Ramos (cell line): ENCODE results near the gene MDFI.

ENCODE experiments used
- in situ Hi-C: fragments of 300-500 bp; cut with MboI; formaldehyde crosslinking; loops from one replicate; pipeline ENCODE4 v1.14.3; 2022; ENCODE audit warnings: low sequenced_read_pairs; ENCODE audit not compliant: unreplicated experiment

MDFI gene

DNA sequence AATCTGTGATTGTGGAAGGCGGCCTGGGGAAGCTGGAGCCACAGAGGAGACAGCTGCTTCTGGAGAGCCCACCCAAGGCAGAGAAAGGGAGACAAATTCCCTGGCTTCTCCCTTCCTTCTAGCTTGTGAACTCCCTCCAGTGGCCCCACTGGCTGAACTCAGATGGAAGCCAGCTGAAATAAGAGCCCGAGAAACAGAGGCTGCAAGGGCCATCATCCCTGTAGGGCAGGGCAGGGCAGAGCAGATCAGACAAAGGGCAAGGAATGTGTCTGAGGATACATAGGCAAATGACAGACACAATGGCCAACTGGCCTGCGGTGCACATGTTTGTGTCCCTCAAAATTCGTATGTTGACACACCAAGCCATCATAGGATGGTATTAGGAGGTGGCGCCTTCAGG, 25.3 kb downstream of the MDFI start:
- in situ Hi-C loops: no loop called here

DNA sequence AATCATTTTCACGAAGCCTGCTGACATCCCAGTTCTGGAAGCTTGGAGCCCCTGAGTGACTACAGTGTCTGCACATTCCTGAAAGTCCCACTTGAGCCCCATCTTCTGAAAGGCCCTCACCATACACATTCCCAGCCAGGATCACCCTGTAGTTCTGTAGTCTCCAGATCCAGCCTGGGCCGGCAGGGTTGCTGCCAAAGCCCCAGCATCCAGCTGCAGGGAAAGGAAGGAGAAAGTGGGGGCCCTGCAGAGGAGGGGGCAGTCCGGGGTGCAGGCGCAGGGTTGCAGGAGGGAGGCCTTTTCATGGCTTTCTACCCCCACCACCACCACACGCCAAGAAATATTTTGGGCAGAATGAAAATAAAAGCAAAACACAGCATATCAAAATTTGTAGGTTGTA, 26.0 kb downstream of the MDFI start:
- in situ Hi-C loops: no loop called here

DNA sequence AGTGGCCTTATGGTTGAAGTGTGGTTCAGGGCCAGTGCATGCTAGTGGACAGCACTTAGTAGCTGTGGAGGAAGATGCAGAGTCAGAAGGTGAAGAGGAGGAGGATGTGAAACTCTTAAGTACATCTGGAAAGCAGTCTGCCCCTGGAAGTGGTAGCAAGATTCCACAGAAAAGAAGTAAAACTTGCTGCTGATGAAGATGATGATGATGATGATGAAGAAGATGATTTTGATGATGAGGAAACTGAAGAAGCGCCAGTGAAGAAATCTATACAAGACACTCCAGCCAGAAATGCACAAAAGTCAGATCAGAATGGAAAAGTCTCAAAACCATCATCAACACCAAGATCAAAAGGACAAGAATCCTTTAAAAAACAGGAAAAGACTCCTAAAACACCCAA, 28.9 kb downstream of the MDFI start:
- in situ Hi-C loops: no loop called here

DNA sequence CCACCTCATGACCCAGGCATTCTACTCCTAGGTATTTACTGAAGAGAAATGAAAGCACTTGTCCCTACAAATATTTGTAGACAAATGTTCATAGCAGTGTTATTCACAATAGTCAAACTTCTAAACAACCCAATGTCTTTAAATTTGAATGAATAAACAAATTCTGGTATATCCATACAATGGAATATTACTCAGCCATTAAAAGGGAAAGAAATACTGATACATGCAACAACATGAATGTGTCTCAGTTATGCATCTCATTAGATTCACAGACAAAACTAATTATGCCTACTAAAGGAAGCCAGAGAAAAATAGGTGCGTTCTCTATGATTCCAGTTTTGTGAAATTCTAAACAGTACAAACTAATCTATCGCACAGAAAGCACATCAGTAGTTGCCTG, 30.7 kb downstream of the MDFI start:
- in situ Hi-C loops: no loop called here

DNA sequence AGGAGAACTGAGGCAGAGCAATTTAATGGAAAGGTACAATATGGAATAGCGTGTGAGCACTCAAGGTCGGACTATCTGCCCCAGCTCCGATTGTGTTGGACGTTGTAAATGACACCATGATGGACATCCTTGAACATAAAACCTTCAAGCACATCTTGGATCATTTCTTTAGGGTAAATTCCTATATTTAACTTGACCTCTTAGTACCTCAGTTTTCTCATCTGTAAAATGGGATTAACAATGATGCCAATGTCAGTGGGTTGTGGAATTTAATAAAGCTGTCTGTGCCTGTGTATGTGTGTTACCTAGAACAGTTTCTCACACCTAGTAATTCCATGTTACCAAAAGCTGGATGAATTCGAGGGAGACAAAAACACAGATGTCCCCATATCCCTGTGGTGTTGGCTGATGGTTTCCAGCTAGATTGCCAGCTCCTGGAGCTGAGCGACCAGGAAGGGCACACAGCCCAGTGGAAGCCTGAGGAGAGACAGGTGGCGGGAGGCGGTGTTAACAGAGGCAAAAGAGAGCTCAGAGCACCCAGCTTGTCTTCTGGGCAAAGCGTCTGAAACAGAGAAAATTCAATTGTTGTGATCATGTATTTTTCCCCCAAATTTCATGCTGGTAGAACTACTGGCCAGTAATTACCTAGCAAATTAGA, 32.6 kb downstream of the MDFI start:
- in situ Hi-C loops: no loop called here

DNA sequence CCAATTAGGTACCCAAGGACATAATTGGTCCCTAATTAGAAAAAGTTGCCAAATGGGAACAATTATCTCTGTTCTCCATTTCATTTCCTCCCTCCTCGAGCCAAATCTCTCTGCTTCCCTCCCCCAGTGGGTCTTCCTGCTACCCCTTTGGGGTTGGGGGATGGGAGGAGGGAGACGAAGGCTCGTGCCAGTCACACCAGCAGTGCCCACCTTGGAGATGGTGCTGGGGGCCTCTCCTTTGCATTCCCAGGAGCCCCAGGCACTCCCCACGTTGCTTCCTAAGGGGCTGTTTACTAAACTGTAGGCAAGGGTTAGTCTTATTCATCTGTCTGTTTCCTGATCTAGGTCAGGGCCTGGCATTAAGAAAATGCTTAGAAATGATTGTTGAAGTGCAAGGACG, 33.1 kb downstream of the MDFI start:
- in situ Hi-C loops: no loop called here

DNA sequence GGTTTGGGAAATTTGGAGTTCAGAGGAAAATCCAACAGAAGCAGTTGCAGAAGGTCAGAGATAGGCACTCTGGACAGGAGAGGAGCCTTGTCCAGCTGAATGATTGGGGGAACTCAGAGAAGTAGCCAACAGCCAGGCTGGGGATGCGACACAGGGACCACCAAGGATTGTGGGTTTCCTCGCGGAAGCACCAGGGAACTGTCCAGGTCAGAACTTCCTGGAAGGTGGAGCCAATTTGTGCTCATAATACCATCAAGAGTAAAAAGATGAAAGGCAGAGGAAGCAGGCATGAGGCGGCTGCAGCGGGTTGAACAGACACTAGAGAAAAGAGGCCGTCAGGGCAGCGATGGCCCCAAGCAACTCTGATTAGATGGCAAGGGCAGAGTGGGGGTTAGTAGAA, 33.7 kb downstream of the MDFI start:
- in situ Hi-C loops: no loop called here

DNA sequence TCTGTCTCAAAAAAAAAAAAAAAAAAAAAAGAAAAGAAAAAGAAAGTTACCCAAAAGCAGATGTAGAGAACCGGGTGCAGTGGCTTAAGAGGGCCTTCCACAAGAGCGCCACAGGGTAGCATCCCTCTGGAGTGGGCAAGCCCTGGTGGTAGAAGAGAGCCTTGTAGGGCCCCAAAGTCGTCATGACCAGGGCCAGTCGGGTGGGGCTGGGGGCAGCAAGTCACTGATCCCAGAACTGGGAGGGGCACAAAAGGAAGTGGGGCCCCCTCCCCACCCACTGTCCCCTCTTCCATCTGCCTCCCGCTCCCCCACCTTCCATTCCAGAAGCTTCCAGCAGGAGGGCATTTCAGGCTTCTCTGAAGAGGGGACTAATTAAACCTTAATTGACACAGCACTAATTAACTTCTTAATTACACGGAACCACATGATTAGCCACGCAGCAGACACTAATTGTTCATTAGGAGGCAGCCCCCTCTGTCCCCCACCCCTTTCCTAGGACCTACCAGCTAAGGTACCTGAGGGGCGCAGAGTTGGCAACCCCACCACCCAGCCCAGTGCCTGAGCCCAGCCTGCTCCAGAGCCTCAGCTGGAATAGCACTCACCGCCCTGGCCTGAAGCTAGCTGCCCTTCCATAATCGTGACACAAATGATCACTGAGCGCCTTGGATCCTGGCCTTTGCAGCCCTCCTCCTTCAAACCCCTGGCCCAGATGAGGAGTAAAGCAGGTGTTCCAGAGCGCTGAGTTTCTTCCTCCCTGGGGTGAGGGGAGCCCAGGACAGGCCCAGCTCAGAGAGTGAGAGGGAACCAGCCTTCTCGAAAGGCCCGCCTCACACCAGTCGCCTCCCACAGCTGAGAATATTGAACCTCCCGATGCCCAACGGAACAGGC, 34.8 kb downstream of the MDFI start:
- in situ Hi-C loops: no loop called here

DNA sequence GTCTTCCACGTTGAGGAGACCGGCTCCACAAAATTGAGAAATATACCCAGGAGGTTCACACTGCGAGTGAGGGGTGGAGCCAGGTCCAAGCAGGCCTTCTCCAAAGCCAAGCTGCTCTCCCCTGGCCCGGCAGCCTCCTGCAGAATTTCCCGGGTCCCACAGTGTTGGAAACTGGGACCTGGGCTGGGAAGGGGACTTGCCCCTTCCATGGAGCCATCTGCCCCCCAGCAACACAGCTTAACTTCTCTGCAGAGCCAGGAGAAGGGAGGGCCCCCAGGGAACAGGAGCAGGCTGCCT, 35.4 kb downstream of the MDFI start:
- in situ Hi-C loops: no loop called here

DNA sequence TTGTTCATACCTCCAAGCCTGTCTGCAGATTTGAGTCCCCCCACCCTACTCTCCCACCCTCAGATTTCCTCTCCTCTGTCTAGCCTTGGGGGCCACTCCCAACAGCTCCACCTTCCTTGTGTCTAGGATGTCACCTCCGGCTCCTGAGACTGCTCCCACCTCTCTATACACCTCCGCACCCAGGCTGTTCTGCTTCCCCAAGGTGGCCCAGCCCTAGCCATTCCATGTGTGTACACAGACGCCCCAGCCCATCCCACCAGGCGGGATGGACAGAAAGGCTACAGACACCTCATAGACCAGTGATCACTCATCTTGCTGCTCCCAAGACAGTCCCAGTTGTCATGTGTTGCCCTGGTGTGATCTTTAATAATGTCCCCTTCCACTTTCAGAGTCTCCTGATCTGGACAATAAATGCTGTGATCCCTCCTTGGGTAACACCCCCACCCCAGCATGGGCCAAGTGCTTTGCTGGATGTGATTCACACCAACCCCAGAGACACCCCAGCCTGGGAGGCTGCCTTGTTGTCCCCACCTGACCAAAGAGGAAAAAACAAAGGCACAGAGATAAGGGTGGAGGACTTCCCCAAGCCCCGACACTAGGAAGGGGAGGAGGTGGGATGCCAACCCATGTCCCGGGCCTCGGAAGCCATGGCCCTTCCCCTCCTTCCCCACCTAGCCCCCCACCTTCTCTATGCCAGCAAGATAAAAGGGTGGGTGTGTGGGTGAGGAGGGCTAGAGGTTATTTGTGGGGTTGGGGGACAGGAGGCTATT, 36.1 kb downstream of the MDFI start:
- in situ Hi-C loops: no loop called here

DNA sequence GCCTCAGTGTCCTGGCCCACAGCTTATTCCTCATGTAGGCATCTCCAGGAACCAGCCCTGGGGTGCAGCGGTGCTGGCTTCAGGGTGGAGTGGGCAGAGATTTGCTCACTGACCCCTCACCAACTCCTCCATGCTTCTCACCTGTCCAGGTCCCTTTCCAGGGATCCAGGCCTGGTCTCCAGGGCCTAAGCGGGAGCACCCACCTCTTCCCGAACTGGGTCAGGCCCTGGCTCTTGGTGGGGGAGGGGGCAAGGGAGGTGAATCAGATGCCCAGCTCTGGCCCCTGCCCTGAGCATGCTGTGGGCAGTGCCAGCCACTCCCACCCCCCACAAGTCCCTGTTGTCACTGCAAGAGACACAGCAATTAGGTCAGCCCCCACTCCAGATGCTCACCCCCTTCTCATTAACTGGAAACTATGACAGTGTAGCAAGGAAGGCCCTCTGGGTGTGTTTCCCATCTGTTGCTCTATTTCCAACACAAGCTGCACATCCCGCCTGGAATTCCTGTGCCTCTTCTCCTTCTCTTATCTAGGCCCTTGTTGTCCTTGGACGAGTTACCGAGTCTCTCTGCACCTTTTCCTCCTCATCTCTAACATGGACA, 37.0 kb downstream of the MDFI start:
- in situ Hi-C loops: no loop called here

DNA sequence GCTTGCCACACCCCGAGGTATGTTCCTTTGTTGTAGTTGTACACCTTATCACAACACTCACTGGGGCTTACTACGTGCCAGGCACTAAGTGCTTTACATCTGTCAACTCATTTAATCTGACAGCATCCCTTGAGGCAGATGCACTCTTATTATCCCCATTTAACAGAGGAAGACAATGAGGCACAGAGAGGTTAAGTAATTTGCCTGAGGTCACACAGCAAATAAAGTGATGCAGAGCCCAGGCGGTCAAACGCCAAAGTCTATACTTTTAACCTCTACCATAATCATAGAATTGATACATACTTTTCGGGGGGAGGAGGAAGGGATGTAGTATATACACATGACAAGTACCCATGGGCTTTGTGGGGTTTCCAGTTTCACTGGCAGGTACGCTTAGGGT, 37.7 kb downstream of the MDFI start:
- in situ Hi-C loops: no loop called here

DNA sequence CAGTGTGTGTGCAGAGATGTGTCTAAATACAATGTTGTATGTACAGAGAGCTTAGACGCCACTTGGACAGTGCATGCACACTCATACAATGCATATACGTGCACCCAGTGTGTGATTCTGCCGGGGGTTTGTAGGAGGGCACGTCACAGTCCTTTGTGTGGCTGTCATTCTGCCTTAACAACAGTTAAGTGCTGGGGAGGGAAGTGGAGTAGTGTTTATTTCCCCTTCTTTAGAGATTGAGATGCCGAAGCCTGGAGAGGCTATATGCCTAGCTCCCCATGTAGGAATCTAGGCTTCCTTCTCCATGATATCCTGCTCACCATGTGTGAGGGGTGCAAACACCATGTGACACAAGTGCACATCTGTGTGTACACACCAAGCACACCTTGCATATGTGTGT, 38.2 kb downstream of the MDFI start:
- in situ Hi-C loops: no loop called here

DNA sequence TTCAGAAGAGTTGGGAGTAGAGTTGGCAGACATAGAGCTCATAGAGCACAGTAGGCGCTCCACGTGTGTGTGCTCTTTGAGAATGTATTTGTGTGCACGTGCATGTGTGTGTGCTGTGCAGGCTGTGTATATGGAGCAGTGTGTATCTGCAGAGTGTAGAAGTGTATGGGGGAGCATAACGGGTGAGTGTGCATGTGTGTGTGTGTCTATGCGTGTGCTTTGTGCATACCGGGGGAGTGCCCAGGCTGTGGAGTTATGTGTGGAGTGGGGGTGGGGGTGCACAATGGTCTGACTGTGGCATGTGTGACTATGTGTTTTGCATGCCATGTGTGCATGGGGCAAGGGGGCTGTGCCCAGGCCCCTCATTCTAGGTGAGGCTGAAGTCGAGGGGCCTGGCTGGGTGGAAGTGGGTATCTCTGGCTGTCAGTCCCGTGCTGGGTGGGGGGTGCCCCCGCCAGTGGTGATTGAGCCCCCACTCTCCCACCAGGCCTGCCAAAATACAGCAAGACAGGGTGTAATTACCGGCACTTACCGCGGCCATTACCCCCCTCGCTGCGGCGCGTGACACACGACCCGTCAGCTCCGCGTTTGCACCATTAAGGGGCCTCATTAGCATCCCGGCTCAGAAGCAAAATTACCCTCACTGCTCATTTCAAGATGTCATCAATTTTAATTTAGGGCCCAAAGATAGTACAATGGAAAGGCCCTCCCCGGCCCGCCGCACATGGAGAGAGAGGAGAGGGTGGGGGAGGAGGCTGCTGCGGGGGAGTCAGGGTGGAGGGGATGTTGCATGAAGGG, 39.1 kb downstream of the MDFI start:
- in situ Hi-C loops: no loop called here

DNA sequence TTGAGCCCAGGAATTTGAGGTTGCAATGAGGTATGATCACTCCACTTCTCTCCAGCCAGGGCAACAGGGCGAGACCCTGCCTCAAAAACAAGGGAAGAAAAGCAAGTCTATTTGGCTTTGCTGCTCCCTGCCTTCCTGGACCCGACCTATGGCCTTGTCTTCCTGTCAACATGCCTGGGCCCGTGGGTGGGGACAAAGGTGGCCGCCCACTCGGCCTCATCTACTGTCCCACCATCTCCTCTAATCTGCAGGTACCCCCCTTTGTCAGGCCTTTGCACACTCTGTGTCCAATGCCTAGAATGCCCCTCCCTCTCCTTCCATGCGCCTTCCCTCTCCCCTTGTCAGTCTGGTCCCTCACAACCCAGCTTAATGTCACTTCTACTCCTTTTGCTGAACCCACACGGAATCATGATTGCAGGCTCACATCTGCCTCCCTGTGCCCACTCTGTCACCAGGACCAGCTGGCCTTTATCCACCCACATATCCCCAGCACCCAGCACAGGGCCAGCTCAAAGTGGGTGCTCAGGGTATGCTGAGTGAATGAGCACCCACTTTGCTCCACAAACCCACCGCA, 40.3 kb downstream of the MDFI start:
- in situ Hi-C loops: no loop called here

DNA sequence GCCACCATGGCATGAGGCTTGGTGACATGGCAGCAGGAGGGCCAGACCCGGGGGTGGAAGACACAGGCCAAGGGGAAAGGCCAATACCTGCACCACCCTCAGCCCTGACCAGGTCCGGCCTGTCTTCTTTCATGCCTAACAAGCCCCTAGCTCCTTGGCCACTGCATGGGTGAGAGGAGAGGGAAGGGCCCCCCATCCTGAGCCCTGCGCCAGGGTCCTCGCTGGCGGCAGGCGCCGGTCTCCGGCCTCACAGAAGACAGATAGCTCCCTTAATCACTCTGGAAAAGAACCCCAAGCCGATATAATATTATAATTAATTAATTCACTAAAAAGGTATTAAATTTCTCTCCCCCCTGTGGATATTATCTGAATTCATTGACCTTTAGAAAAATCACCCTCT, 41.4 kb downstream of the MDFI start:
- in situ Hi-C loops: no loop called here

DNA sequence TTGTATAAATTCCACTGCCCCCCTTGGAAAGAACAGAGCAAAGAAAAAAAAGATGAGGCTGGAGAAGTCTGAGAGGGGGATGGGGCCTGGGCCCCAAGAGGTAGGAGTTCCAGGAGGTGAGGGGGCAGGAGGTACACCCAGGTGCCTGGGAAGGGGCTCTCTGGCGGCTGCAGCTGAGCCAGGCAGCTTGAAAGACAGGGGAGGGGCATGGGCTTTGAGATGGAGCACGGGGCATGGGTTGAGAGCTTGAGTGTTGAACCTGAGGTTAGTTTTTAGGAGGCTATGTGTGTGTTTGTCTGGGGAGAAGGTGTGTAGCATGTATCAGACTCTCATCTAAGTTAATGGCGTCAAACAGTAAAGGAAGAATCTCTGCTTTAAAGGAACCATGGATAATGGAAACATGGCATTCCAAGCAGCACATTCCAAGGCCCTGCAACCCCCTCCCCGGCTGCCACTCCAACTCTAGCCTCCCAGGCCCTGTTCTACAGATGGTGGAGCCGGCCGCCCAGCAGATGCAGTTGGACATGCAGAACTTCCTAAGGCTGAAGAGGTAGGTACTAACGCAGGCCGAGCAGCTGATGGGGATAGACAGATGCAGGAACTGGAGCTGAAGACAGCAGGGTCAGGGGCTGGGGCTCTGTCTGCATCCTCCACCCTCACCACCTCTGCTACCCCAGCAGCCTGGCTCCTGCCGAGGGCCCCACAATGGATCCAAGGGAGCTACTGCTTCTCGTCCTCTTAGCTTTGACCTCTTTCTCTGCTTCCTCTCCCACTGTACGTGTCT, 42.1 kb downstream of the MDFI start:
- in situ Hi-C loops: no loop called here

DNA sequence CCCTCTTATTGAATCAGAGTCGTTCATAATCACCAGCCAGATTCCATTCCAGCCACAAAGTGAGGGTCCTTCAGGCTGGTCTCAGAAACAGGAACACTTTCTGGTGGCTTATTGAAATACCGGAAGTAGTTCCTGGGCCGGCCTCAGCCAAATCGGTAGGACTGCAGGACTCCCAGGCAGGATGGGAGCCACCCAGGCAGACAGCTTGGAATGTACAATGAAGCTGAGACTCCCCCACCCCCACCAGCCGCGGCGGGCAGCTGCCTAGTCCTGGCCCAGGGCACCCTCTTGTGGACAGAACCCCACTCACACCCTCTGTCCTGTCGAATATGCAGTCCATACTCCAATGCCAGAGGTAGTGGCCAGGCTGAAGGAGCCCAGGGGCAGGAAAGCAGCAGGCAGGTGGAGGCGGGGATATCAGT, 43.8 kb downstream of the MDFI start:
- in situ Hi-C loops: no loop called here
